M059J (cell line): Measurements from ENCODE around the gene TOMM20L. TPM values are rescaled to one million over a fixed set of nuclear protein-coding genes. Genes with fewer than 3 reads are reported as not detected.

Experiments used
- DNase-seq: peaks from one replicate; pipeline ENCODE4 v3.0.0-alpha.2; 2012; ENCODE audit warnings: low read depth
- total RNA-seq: library from RNA; depleted of rRNA; stranded (reverse); fragments of >200 nt; shearing (Covaris generic); gene quantifications from 2 replicates; pipeline ENCODE4 v1.2.3, GENCODE V29; 2014; rRNA removed

Gene TOMM20L
- total RNA-seq, 1 experiment from 2014 or later, result not detected

GRCh38 chr14:58426670-58427280 is 31.0 kb downstream of the TOMM20L start:
- DNase-seq, result peak; percentile 56

- DNase-seq, result peak; percentile 98
These were observed 31.8 kb downstream of the TOMM20L start, which contains the start of the genes KIAA0586 and TIMM9 for GRCh38 chr14:58427281-58428117. Gene KIAA0586 (plus strand): TSS chr14:58427719. CDS start chr14:58428265, 546 bp downstream. Gene TIMM9 (minus strand): TSS chr14:58427531. CDS start chr14:58411945, 15,586 bp downstream.

GRCh38 chr14:58428118-58428683 is 32.5 kb downstream of the TOMM20L start:
- peak; percentile 69 for DNase-seq

- peak; percentile 58 for DNase-seq
These were observed 34.4 kb downstream of the TOMM20L start for GRCh38 chr14:58430156-58430555.

GRCh38 chr14:58439476-58439875 is 43.7 kb downstream of the TOMM20L start:
- no peak for DNase-seq

GRCh38 chr14:58444627-58445026 is 48.9 kb downstream of the TOMM20L start:
- no peak for DNase-seq

- DNase-seq, result peak; percentile 95
These were observed 60.0 kb downstream of the TOMM20L start for GRCh38 chr14:58455593-58456265.

Other genes starting within 250 kb of the TOMM20L start
- gene ARMH4, start 243.7 kb upstream of the TOMM20L start, total RNA-seq, result 0.91 and 3.0 TPM in 2 replicates
- gene ACTR10, start 195.8 kb upstream of the TOMM20L start, total RNA-seq, result 50.6 and 70.2 TPM in 2 replicates
- 153 and 232 TPM in 2 replicates for gene PSMA3, start 151.1 kb upstream of the TOMM20L start, total RNA-seq
- 3.9 and 6.5 TPM in 2 replicates for gene ARID4A, start 97.4 kb upstream of the TOMM20L start, total RNA-seq
- gene TIMM9, start 31.6 kb downstream of the TOMM20L start, total RNA-seq, result 33.9 and 36.9 TPM in 2 replicates
- gene KIAA0586, start 31.8 kb downstream of the TOMM20L start, total RNA-seq, result 17.0 and 27.7 TPM in 2 replicates
- 6.3 and 10.0 TPM in 2 replicates for gene DACT1, start 242.0 kb downstream of the TOMM20L start, total RNA-seq